ENCODE results near the gene MEX3D. TPM values are rescaled to one million over a fixed set of nuclear protein-coding genes. Genes with fewer than 3 reads are reported as not detected.

The MEX3D gene
- total and polyA plus RNA-seq, 2 donors (not counting 1 experiment from before 2014, with no cell fraction given) = 0.73 to 3.0 TPM

- no peaks in the 10 kb centered on the region for H3K27me3 Mint-ChIP-seq
- H3K4me3 Mint-ChIP-seq = no peak overlapping the region
- Histone ChIP-seq H4K20me1 (ENCODE audit: control insufficient read depth, insufficient read depth, low read length, poor library complexity, severe bottlenecking) (no peaks in the 10 kb centered on the region), H3K9me3 (ENCODE audit: control extremely low read depth in 1 of 3, control insufficient read depth in 2 of 3, insufficient read depth in 1 of 3, low read length in 2 of 3) (no peaks in the 10 kb centered on the region), H3K79me2 (ENCODE audit: control insufficient read depth, insufficient read depth, low read length) (no peaks in the 10 kb centered on the region), H3K9ac (ENCODE audit: low read length) (no peak overlapping the region), H3K27ac (ENCODE audit: low read length in 2 of 2) (no peak overlapping the region), H3K4me3 (ENCODE audit: control extremely low read depth in 1 of 5, extremely low read depth in 1 of 5, insufficient read depth in 1 of 5, low read depth in 2 of 5, low read length in 4 of 5) (no peak overlapping the region), H3K36me3 (replicated peaks in 1 of 2; ENCODE audit: control extremely low read depth in 1 of 2, control insufficient read depth in 1 of 2, extremely low read depth in 1 of 2, insufficient read depth in 2 of 2, low read length in 1 of 2) (no peaks in the 10 kb centered on the region), H2AFZ (ENCODE audit: insufficient read depth, low read depth, low read length, poor library complexity, severe bottlenecking) (no peak overlapping the region), H3K4me1 (ENCODE audit: control insufficient read depth in 2 of 2, insufficient read depth in 2 of 2, low read length in 2 of 2) (no peaks in the 10 kb centered on the region), H3K4me2 (replicated peaks; ENCODE audit: low read depth, low read length, poor library complexity, severe bottlenecking) (no peak overlapping the region), H3K27me3 (replicated peaks in 1 of 4; ENCODE audit: control extremely low read depth in 1 of 4, control insufficient read depth in 3 of 4, insufficient read depth in 4 of 4, low read length in 3 of 4) (no peaks in the 10 kb centered on the region)
- ATAC-seq (ENCODE audit: low read depth) = no peak
- intact Hi-C loops (cut with micrococcal nuclease) = no loop called here
- TF ChIP-seq EZH2 (IDR thresholded peaks at IDR 0.05; ENCODE audit: borderline replicate concordance, insufficient read depth, low read depth, low read length, poor library complexity, severe bottlenecking) (no peak), CTCF (IDR thresholded peaks at IDR 0.05) (no peak)
- ChIA-PET POLR2A (no interaction called here), CTCF (no interaction called here)
- H3K9me3 Mint-ChIP-seq (ENCODE audit: insufficient read depth) = no peaks in the 10 kb centered on the region
- DNase-seq = no peak
- no peak overlapping the region for H3K27ac Mint-ChIP-seq
- H3K4me1 Mint-ChIP-seq = no peaks in the 10 kb centered on the region
- WGBS (ENCODE audit: insufficient coverage) = 52% methylated on average over 23 of the region's 25 CpGs
Observed at GRCh38 chr19:1560286-1560882, 7.7 kb downstream of the MEX3D start.

GRCh38 chr19:1558552-1558951, 9.6 kb downstream of the MEX3D start:
- ChIA-PET POLR2A (interaction anchor here (0.6 kb wide), 1 partner anchor 279 kb away, joined by 3 read pairs; no protein-coding TSS in a partner anchor), CTCF (no interaction called here)
- DNase-seq (no peak), ATAC-seq (ENCODE audit: low read depth) (no peak)
- H3K4me3 Mint-ChIP-seq = no peak overlapping the region
- H3K79me2 ChIP-seq (ENCODE audit: control insufficient read depth, insufficient read depth, low read length) = no peaks in the 10 kb centered on the region
- no peak overlapping the region for H2AFZ ChIP-seq (ENCODE audit: insufficient read depth, low read depth, low read length, poor library complexity, severe bottlenecking)
- no peak for TF ChIP-seq EZH2 (IDR thresholded peaks at IDR 0.05; ENCODE audit: borderline replicate concordance, insufficient read depth, low read depth, low read length, poor library complexity, severe bottlenecking)
- no peak for TF ChIP-seq CTCF (IDR thresholded peaks at IDR 0.05)
- no peaks in the 10 kb centered on the region for H3K27me3 ChIP-seq (replicated peaks in 1 of 4; ENCODE audit: control extremely low read depth in 1 of 4, control insufficient read depth in 3 of 4, insufficient read depth in 4 of 4, low read length in 3 of 4)
- H3K27ac ChIP-seq (ENCODE audit: low read length in 2 of 2) = no peak overlapping the region
- H3K4me1 Mint-ChIP-seq = no peaks in the 10 kb centered on the region
- H3K27ac Mint-ChIP-seq = no peak overlapping the region
- H4K20me1 ChIP-seq (ENCODE audit: control insufficient read depth, insufficient read depth, low read length, poor library complexity, severe bottlenecking) = no peaks in the 10 kb centered on the region
- H3K4me1 ChIP-seq (ENCODE audit: control insufficient read depth in 2 of 2, insufficient read depth in 2 of 2, low read length in 2 of 2) = no peaks in the 10 kb centered on the region
- no peak overlapping the region for H3K4me3 ChIP-seq (ENCODE audit: control extremely low read depth in 1 of 5, extremely low read depth in 1 of 5, insufficient read depth in 1 of 5, low read depth in 2 of 5, low read length in 4 of 5)
- H3K36me3 ChIP-seq (replicated peaks in 1 of 2; ENCODE audit: control extremely low read depth in 1 of 2, control insufficient read depth in 1 of 2, extremely low read depth in 1 of 2, insufficient read depth in 2 of 2, low read length in 1 of 2) = no peaks in the 10 kb centered on the region
- no peaks in the 10 kb centered on the region for H3K27me3 Mint-ChIP-seq
- WGBS (ENCODE audit: insufficient coverage) = 88% methylated on average over 10 of the region's 12 CpGs
- peaks cover 0 to under 1% (median 0%) of the 10 kb centered on the region in 3 donors for H3K9me3 ChIP-seq (ENCODE audit: control extremely low read depth in 1 of 3, control insufficient read depth in 2 of 3, insufficient read depth in 1 of 3, low read length in 2 of 3)
- no peak overlapping the region for H3K4me2 ChIP-seq (replicated peaks; ENCODE audit: low read depth, low read length, poor library complexity, severe bottlenecking)
- H3K9ac ChIP-seq (ENCODE audit: low read length) = no peak overlapping the region
- H3K9me3 Mint-ChIP-seq (ENCODE audit: insufficient read depth) = no peaks in the 10 kb centered on the region
- intact Hi-C loops (cut with micrococcal nuclease) = no loop called here
